ENCODE measurements around the gene PDCD6IP.
"Not testable (repeated sequence)": the region's sequence is repeated elsewhere in the genome, so short reads cannot be mapped to it uniquely, and the experiment has no call there.

PDCD6IP gene

DNA sequence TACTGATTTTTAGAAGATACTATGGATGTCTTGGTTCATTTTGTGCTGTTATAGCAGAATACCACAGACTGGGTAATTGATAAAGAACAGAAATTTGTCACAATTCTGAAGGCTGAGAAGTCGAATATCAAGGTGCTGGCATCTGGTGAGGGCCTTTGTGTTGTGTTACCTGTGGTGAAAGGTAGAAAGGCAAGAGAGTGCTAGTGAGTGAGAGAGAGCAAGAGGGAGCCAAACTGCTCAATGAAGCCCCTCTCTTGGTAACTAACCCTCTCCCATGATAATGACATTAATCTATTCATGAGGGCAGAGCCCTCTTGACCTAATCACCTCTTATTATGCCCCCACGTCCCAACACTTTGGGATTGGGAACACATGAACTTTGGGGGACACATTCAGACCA is 31.3 kb downstream of the PDCD6IP start:
- Histone ChIP-seq H3K9me3 (ENCODE audit: low read length) (no peaks in the 10 kb centered on the region), H3K4me1 (ENCODE audit: insufficient read depth, low read length) (no peaks in the 10 kb centered on the region), H3K36me3 (ENCODE audit: insufficient read depth, low read length) (peaks cover 12% of the 10 kb centered on the region), H3K9ac (ENCODE audit: low read length) (no peak overlapping the region), H3K4me3 (ENCODE audit: low read depth in 1 of 2, low read length in 2 of 2) (no peak overlapping the region), H3K27me3 (ENCODE audit: control insufficient read depth in 1 of 2, insufficient read depth in 2 of 2, low read length in 2 of 2) (no peaks in the 10 kb centered on the region), H3K27ac (ENCODE audit: low read depth, low read length) (no peak overlapping the region)

DNA sequence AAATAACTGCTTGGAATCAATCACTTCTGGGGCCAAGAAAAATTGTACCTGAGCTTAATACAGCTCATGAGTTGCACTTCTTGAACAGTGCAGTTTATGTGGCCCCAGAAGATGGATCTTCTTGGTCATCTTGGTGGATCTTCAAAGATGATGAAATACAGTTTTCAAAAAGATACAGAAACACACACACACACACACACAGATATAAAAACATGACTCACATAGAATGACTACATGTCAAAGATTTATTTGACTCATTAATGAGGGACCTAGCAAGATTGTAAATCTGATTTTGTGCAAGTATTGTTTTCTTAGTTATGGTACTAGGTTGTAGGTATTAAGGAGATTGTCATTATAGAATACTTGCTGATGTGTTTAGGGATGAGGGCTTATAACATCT is 32.6 kb downstream of the PDCD6IP start:
- Histone ChIP-seq H3K9me3 (ENCODE audit: low read length) (no peaks in the 10 kb centered on the region), H3K27ac (ENCODE audit: low read depth, low read length) (no peak overlapping the region), H3K27me3 (ENCODE audit: control insufficient read depth in 1 of 2, insufficient read depth in 2 of 2, low read length in 2 of 2) (no peaks in the 10 kb centered on the region), H3K36me3 (ENCODE audit: insufficient read depth, low read length) (peaks cover 5% of the 10 kb centered on the region), H3K4me1 (ENCODE audit: insufficient read depth, low read length) (no peaks in the 10 kb centered on the region), H3K9ac (ENCODE audit: low read length) (no peak overlapping the region), H3K4me3 (ENCODE audit: low read depth in 1 of 2, low read length in 2 of 2) (no peak overlapping the region)

DNA sequence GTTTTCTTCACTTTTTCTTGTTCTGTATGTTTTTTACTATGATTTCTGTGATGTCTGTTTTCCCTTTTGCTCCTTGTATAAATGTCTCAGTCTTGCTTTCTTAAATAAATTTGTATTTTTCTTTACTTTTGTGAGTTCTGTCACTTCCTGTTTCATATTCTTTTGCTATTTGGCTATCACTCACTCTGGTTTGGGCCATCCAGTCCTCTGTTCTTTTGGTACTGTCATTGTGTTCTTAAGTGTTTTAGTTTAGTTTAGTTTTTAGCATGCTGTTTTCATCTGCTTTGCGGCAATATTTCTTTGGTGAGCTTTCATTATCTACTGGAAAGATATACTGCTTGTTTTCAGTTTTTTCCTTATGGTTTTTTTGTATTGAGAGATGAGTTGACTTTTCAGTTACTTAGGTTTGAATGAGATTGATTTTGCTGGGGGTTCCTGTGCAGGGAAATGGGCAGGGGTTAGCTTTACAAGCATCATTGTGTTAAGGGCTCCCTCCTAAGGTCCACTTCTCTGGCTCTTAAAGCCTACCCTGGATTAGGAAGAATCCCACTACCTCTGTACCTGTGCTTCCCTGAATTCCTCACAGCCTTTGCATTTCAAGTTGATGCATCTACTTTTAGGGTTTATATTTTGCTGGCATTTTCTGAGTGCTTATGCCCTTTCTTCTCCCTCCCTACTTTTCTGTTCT is 35.1 kb downstream of the PDCD6IP start:
- no peak overlapping the region for H3K27ac ChIP-seq (ENCODE audit: low read depth, low read length)
- no peaks in the 10 kb centered on the region for H3K4me1 ChIP-seq (ENCODE audit: insufficient read depth, low read length)
- H3K4me3 ChIP-seq (ENCODE audit: low read depth in 1 of 2, low read length in 2 of 2) = no peak overlapping the region
- H3K9me3 ChIP-seq (ENCODE audit: low read length) = no peaks in the 10 kb centered on the region
- no peak overlapping the region for H3K9ac ChIP-seq (ENCODE audit: low read length)
- H3K27me3 ChIP-seq (ENCODE audit: control insufficient read depth in 1 of 2, insufficient read depth in 2 of 2, low read length in 2 of 2) = no peaks in the 10 kb centered on the region
- peaks cover 4% of the 10 kb centered on the region for H3K36me3 ChIP-seq (ENCODE audit: insufficient read depth, low read length)

DNA sequence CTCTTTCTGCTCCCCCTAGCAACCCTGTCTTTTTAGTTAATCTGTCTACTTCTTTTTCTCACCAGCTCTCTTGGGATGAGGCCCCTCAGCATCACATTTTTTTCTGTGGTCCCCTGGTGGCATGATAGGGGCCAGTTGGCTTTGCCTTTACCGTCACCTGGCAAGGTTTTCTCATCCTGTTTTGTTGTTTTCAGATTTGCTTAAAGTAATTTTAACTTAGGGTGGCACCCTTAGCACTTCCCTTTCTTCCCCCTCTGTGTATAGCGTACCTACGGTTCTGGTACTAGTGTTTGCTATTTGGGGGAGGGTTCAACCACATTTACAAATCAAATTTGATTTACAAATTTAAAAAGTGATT is 35.6 kb downstream of the PDCD6IP start:
- no peak overlapping the region for H3K9ac ChIP-seq (ENCODE audit: low read length)
- H3K36me3 ChIP-seq (ENCODE audit: insufficient read depth, low read length) = no peaks in the 10 kb centered on the region
- H3K27me3 ChIP-seq (ENCODE audit: control insufficient read depth in 1 of 2, insufficient read depth in 2 of 2, low read length in 2 of 2) = no peaks in the 10 kb centered on the region

DNA sequence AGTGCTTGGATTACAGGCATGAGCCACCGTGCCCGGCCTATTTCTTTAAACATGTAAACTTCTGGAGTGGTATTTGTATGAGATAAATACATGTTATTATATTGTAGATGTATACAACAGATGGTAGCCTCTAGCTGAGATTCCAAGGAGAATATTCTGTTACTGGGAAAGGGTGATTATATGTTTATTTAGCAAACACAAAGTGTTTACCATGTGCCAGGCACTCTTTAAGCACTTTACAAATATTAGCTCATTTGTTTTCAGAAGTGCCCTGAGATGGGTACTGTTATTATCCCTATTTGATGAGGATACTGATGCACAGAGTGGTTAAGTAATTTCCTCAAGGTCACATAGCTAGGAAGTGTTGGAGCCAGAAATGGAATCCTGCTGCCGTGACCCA is 38.8 kb downstream of the PDCD6IP start:
- not testable (repeated sequence) for H3K9me3 ChIP-seq (ENCODE audit: low read length); H3K4me3 ChIP-seq (ENCODE audit: low read depth in 1 of 2, low read length in 2 of 2); H3K4me1 ChIP-seq (ENCODE audit: insufficient read depth, low read length); H3K36me3 ChIP-seq (ENCODE audit: insufficient read depth, low read length); H3K27me3 ChIP-seq (ENCODE audit: control insufficient read depth in 1 of 2, insufficient read depth in 2 of 2, low read length in 2 of 2); H3K27ac ChIP-seq (ENCODE audit: low read depth, low read length); H3K9ac ChIP-seq (ENCODE audit: low read length)

More for the DNA sequence above, 35.6 kb downstream of the PDCD6IP start:
- H3K4me1 ChIP-seq (ENCODE audit: insufficient read depth, low read length) = no peaks in the 10 kb centered on the region
- no peak overlapping the region for H3K27ac ChIP-seq (ENCODE audit: low read depth, low read length)
- no peak overlapping the region for H3K4me3 ChIP-seq (ENCODE audit: low read depth in 1 of 2, low read length in 2 of 2)
- no peaks in the 10 kb centered on the region for H3K9me3 ChIP-seq (ENCODE audit: low read length)

DNA sequence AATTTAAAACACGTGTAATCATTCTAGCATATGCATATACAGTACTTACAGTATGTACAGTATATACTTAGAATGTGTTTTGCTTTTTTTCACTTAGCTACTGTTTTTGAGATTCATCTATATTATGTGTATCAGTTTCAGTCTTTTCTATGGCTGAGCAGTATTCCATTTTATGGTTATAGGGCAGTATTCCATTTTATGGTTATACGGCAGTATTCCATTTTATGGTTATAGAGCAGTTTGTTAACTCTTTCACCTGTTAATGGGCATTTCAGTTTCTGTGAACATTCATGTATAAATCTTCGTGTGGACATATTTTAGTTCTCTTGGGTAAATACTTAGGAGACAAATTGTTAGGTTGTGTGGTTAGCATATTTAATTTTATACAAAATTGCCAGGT is 40.9 kb downstream of the PDCD6IP start:
- no peak overlapping the region for H3K27ac ChIP-seq (ENCODE audit: low read depth, low read length)
- no peaks in the 10 kb centered on the region for H3K36me3 ChIP-seq (ENCODE audit: insufficient read depth, low read length)
- no peak overlapping the region for H3K9ac ChIP-seq (ENCODE audit: low read length)
- no peaks in the 10 kb centered on the region for H3K4me1 ChIP-seq (ENCODE audit: insufficient read depth, low read length)
- no peak overlapping the region for H3K4me3 ChIP-seq (ENCODE audit: low read depth in 1 of 2, low read length in 2 of 2)
- H3K9me3 ChIP-seq (ENCODE audit: low read length) = no peaks in the 10 kb centered on the region
- no peaks in the 10 kb centered on the region for H3K27me3 ChIP-seq (ENCODE audit: control insufficient read depth in 1 of 2, insufficient read depth in 2 of 2, low read length in 2 of 2)

DNA sequence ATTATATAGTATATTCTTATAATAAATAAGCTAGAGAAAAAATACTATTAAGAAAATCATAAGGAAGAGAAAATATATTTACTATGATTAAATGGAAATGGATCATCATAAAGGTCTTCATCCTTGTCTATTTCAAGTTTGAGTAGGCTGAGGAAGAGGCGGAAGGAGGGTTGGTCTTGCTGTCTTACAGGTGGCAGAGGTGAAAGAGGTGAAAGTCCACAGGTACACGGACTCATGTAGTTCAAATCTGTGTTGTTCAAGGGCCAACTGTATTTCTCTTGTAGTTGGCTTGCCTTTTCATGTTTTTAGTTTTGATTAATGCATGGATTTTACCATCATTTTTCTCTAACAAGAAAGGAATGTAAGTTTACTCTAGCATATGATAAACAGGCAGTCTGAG is 41.7 kb downstream of the PDCD6IP start:
- Histone ChIP-seq H3K27me3 (ENCODE audit: control insufficient read depth in 1 of 2, insufficient read depth in 2 of 2, low read length in 2 of 2) (no peaks in the 10 kb centered on the region), H3K9ac (ENCODE audit: low read length) (no peak overlapping the region), H3K27ac (ENCODE audit: low read depth, low read length) (no peak overlapping the region), H3K9me3 (ENCODE audit: low read length) (no peaks in the 10 kb centered on the region), H3K4me1 (ENCODE audit: insufficient read depth, low read length) (no peaks in the 10 kb centered on the region), H3K36me3 (ENCODE audit: insufficient read depth, low read length) (peaks cover 8% of the 10 kb centered on the region), H3K4me3 (ENCODE audit: low read depth in 1 of 2, low read length in 2 of 2) (no peak overlapping the region)

DNA sequence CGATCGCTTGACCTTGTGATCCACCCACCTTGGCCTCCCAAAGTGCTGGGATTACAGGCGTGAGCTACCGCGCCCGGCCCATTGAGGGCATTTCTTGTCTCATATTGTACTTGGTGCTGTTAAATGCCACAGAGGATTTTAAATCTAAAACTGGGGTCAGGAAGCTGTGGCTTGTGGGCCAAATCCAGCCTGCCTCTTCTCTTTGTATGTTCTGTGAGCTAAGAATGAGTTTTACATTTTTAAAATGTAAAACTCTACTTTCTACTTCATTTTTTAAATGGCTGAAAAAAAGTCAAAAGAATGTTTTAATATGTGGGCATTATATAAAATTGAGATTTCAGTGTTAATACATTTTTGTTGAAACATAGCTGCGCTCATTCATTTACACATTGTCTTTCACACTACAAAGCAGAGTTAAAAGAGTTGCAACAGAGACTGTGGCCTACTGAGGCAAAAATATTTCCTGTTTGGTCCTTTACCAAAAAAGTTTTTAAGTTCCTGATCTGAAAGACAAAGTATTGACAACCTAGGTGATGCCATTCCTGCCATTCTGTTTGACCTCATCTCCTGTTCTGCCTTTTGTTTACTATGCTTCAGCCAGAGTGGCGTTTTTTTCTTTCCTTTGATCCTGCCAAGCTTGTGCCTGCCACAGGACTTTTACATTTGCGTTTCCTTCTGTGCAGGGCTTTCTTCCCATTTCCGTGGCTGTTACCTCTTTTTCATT is 50.4 kb downstream of the PDCD6IP start:
- H3K27ac ChIP-seq (ENCODE audit: low read depth, low read length) = no peak overlapping the region
- H3K27me3 ChIP-seq (ENCODE audit: control insufficient read depth in 1 of 2, insufficient read depth in 2 of 2, low read length in 2 of 2) = no peaks in the 10 kb centered on the region
- H3K4me1 ChIP-seq (ENCODE audit: insufficient read depth, low read length) = no peaks in the 10 kb centered on the region
- H3K9me3 ChIP-seq (ENCODE audit: low read length) = no peaks in the 10 kb centered on the region
- no peak overlapping the region for H3K4me3 ChIP-seq (ENCODE audit: low read depth in 1 of 2, low read length in 2 of 2)
- H3K36me3 ChIP-seq (ENCODE audit: insufficient read depth, low read length) = peaks cover 16% of the 10 kb centered on the region
- no peak overlapping the region for H3K9ac ChIP-seq (ENCODE audit: low read length)

DNA sequence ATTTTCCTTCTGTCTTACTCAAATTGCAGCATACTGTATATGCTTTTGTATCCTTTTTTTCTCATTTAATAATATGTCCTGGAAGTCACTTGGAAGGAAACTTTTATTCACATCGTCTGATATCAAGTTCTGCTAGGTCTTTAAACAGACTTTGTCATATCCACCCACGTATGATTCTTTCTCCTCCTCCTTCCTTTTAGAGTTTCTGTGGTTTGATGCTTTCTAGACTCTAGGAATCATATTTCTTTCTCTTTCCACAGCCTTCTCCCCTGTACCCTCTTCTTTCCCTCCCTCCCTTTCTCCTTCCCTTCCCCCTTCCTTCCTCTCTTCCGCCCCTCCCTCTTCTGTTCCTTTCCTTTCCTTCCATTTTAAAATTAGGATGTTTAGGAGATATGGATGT is 52.2 kb downstream of the PDCD6IP start:
- not testable (repeated sequence) for H3K9me3 ChIP-seq (ENCODE audit: low read length); H3K27ac ChIP-seq (ENCODE audit: low read depth, low read length); H3K9ac ChIP-seq (ENCODE audit: low read length); H3K27me3 ChIP-seq (ENCODE audit: control insufficient read depth in 1 of 2, insufficient read depth in 2 of 2, low read length in 2 of 2); H3K4me1 ChIP-seq (ENCODE audit: insufficient read depth, low read length); H3K4me3 ChIP-seq (ENCODE audit: low read depth in 1 of 2, low read length in 2 of 2)
- peaks cover 11% of the 10 kb centered on the region for H3K36me3 ChIP-seq (ENCODE audit: insufficient read depth, low read length)

DNA sequence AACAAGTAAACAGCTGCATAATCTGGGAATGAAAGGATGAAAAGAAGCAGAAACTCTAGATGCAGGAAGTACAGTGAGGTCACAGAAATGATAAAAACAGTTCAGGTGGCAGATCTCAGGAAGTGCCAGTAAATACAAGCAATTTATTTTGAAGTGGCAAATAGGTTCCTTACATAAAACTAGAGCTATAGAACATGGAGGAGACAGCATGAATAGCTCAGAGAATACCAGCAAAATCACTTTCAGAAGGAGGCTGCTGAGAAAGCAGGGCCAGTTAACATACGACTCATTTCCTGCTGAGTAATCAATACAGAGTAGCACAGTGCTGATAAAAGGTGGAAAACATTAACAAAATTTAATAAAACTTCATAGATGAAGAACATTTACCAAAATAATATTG is 57.0 kb downstream of the PDCD6IP start:
- H3K9ac ChIP-seq (ENCODE audit: low read length); H3K4me1 ChIP-seq (ENCODE audit: insufficient read depth, low read length); H3K27me3 ChIP-seq (ENCODE audit: control insufficient read depth in 1 of 2, insufficient read depth in 2 of 2, low read length in 2 of 2); H3K9me3 ChIP-seq (ENCODE audit: low read length); H3K4me3 ChIP-seq (ENCODE audit: low read depth in 1 of 2, low read length in 2 of 2); H3K27ac ChIP-seq (ENCODE audit: low read depth, low read length): not testable (repeated sequence)
- H3K36me3 ChIP-seq (ENCODE audit: insufficient read depth, low read length) = peaks cover 11% of the 10 kb centered on the region

DNA sequence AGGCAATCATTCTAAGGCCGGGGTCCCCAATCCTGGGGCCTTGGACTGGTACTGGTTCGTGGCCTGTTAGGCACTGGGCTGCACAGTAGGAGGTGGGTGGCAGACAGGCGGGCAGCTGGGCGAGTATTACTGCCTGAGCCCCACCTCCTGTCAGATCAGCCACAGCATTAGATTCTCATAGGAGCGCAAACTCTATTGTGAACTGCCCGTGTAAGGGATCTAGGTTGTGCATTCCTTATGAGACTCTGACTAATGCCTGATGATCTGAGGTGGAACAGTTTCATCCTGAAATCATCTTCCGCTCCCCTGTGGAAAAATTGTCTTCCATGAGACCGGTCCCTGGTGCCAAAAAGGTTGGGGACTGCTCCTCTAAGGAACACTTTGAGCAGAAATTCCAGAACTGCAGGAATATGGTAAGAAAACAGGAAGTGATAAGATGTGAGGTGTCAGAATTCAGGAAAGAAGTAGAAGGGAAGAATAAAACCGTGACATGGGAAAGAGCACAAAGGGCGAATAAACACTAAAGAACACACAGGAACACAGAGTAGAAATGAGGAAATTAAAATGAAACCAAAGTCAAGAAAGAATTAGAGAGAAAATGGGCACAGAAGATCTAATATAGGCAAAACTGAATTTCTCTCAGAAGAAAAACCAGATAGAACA is 57.6 kb downstream of the PDCD6IP start:
- Histone ChIP-seq H3K4me3 (ENCODE audit: low read depth in 1 of 2, low read length in 2 of 2) (no peak overlapping the region), H3K27ac (ENCODE audit: low read depth, low read length) (no peak overlapping the region), H3K27me3 (ENCODE audit: control insufficient read depth in 1 of 2, insufficient read depth in 2 of 2, low read length in 2 of 2) (no peaks in the 10 kb centered on the region), H3K36me3 (ENCODE audit: insufficient read depth, low read length) (peaks cover 11% of the 10 kb centered on the region), H3K9ac (ENCODE audit: low read length) (no peak overlapping the region), H3K4me1 (ENCODE audit: insufficient read depth, low read length) (no peaks in the 10 kb centered on the region), H3K9me3 (ENCODE audit: low read length) (no peaks in the 10 kb centered on the region)

DNA sequence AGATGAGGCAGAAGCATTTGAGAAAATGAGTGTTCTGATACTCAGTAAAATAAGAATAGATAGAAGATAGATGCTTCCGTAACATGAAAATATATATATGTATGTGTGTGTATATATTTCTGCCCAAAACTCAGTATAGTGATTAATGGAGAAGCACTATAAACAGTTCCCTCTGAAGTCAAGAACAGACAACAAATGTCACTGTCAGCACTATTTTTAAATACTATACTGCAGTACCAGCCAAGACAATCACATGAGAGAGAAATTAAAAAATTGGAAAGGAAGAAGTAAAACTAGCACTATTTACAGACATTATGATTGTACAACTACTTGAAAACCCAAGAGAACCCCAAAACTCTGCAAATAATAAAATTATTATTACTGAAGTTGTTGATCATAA is 59.3 kb downstream of the PDCD6IP start:
- H3K9ac ChIP-seq (ENCODE audit: low read length); H3K4me1 ChIP-seq (ENCODE audit: insufficient read depth, low read length); H3K4me3 ChIP-seq (ENCODE audit: low read depth in 1 of 2, low read length in 2 of 2); H3K36me3 ChIP-seq (ENCODE audit: insufficient read depth, low read length); H3K9me3 ChIP-seq (ENCODE audit: low read length); H3K27ac ChIP-seq (ENCODE audit: low read depth, low read length); H3K27me3 ChIP-seq (ENCODE audit: control insufficient read depth in 1 of 2, insufficient read depth in 2 of 2, low read length in 2 of 2): not testable (repeated sequence)
